ENCODE data around the gene RXFP1.
"Not testable (repeated sequence)": the region's sequence is repeated elsewhere in the genome, so short reads cannot be mapped to it uniquely, and the experiment has no call there.

The RXFP1 gene

DNA sequence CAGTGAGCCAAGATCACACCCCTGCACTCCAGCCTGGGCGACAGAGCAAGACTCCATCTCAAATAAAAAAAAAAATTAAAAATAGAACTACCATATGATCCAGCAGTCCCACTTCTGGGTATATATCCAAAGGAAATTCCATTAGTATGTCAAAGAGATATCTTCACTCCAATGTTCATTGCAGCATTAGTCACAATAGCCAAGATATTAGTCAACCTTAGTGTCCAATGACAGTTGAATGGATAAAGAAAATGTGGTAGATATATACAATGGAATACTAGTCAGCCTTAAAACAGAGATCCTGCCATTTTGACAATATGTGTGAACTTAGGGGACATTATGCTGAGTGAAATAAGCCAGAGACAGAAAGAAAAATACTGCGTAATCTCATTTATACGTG is 100.6 kb downstream of the RXFP1 start:
- DNase-seq: no peak

DNA sequence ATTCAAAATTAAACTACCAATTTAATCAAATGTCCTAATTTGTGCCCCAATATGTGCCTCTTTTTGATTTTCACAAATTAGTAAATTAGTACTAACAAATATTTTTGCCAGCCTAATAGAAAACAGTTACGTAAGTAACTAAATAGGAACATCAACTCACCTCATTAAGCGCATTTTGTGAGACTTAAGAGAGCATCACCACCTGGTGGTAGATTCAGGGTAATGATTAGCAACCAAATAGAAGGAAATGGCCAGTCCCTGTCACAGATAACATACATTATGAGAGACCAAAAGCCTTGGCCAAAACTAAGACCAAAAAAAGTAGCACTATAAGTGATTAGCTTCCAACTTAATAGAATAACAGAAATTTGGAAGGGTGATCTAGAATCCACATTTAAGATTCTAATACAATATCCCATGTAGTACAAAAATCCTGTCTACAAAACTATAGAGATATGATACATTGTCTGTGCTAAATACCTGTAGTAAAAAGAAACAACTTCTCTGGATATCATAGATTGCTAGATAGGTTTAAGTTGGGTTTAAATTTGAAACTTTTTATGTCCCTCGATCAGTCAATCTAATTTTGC is 103.3 kb downstream of the RXFP1 start:
- DNase-seq: no peak

DNA sequence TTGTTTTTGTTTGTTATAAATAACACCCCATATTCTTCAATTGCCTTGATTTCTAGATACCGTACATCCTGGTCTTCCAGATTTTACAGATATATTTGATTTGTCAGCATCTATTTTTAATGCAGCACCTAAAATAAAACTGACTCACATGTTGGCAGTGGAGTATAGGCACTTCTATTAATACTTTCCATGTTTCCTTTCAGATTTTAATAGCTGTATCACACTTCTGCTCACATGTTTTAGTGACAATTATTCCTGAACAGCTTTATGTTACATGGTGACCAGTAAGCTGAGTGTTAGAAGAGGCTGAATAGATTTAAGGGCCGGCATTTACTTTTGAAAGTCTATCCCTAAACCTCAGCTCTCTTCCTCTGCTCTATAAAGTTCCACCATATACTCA is 103.9 kb downstream of the RXFP1 start:
- DNase-seq: no peak

DNA sequence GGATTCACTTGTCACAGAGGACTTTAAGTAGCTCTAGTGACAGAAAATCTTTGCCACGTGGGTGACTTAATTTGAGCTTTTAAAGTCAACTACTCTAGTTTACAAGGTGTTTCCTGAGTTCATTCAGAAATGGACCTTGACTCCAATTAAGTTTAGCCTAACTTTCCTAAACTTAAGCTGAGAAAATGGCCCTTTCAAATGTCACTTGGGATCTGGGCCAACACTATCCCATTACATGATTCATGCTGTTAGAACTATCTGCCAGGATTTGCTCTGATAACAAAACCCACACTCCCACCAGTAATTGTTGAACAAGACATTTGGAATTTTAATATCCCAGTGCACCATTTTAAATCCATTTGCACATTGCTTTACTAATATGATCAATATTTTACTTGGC is 109.2 kb downstream of the RXFP1 start:
- no peak for DNase-seq

DNA sequence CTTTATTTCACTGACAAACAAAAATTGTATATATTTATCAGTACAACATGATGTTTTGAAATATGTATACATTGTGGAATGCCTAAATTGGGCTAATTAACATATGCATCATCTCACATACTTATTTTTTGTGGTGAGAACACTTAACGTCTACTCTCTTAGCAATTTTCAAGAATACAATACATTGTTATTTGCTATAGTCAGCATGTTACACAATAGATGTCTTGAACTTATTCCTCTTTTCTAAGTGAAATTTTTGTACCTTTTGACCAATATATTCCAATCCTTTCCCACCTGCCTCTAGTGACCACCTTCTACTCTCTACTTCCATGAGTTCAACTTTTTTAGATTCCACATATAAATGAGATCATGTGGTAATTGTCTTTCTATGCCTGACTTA is 114.9 kb downstream of the RXFP1 start:
- no peak for DNase-seq

DNA sequence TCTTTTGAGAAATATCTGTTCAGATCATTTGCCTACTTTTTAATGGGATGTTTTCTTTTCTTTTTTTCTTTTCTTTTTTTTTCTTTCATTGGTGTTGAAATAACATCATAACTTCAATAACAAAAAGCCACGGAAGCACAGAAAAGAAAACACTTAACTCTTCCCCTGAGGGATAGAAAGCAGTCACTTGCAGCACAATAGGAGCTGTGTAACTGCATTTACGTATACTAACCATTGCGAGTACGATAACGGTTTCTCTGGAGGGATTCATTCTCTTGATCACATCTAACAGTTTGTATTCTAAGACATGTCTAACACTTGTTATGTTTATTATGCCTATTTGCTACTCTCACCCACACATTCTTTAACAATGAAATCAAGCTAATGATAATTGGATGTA is 122.7 kb downstream of the RXFP1 start:
- no peak for DNase-seq

DNA sequence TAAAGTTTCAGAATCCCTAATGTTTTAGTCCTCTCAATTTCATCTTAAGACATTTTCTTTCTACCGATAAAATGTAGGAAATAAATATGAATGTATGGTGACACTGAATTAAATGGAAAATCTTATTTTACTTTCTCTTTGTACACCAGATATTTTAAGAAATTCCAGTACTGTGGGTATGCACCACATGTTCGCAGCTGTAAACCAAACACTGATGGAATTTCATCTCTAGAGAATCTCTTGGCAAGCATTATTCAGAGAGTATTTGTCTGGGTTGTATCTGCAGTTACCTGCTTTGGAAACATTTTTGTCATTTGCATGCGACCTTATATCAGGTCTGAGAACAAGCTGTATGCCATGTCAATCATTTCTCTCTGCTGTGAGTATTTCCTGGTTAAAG is 123.1 kb downstream of the RXFP1 start:
- DNase-seq: no peak

DNA sequence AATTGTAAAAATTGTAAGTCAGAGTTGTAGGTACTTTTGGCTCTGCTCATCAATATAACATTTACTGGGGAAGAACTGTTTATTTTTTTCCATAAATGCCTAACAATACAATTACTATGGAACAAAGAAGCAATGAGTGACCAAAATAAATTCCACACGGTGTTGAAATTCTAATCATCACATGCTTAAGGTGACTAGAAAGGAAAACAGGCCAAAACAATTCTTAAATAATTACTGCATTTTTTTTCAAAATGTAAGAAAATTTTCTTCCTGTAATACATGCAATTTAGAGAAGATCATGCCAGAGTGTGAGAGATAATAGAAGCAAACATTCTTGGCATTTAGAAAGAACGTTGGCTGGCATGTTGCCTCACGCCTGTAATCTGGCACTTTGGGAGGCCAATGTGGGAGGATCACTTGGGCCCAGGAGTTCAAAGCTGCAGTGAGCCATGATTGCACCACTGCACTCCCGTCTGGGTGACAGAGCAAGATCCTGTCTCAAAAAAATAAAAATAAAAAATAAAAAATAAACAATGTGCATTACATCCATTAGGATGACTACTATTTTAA is 127.5 kb downstream of the RXFP1 start:
- no peak for DNase-seq

DNA sequence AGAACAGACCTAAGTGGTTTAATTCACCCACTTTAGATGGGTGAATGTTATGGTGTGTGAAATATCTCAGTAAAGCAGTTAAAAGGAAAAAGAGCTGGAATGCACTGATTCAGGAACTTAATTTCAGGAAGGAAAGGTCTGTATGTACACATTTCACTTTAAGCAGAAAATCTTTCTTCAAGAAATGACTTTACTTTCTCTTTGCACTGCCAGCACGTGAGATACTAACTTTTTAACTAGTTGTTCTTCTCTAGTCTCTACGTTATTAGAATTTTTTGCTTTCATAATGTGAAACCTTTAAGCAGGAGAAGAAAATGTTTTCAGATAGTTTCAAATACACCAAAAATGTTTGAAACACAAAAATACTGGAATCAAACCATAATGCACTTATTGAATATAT is 131.2 kb downstream of the RXFP1 start:
- DNase-seq: no peak

DNA sequence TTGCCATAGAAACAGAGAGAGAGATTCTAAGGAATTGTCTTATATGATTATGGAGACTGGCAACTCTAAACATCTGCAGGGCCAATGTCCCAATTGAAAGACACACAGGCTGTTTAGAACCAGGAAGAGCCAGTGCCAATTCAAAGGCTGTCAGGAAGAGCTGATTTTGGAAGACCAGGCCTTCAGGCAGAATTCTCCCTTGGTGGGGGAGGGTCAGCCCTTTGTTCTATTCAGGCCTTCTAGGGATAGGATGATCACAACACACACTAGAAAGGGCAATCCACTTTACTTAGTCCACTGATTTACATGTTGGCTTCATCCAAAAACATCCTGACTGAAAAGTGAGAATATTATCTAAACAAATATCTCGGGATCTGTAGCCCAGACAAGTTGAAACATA is 134.8 kb downstream of the RXFP1 start:
- DNase-seq: no peak

DNA sequence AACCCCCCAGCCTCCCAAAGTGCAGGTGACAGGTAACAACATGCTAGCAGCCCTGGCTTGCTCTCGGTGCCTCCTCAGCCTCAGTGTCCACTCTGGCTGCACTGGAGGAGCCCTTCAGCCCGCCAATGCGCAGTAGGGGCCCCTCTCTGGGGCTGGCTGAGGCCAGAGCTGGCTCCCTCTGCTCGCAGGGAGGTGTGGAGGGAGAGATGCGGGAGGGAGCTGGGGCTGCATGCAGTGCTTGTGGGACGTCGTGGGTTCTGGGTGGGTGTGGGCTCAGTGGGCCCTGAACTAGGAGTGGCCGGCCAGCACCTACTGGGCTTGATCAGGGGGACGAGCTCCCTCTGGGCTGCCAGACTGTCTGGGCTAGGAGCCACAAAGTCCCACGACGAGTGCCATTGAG is 135.6 kb downstream of the RXFP1 start:
- DNase-seq: no peak

DNA sequence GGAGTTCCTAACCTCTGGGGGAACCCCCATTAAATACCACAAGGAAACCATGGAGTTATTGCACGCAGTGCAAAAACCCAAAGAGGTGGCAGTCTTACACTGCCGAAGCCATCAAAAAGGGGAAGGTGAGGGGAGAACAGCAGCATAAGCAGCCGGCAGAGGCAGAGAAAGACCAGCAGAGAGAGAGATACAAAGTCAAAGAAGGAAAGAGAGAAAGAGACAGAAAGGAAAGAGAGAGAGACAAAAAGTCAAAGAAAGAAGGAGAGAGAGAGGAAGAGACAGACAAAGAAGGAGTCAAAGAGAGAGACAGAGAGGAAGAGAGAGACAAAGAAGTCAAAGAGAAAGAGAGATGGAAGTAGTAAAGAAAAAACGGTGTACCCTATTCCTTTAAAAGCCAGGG is 141.6 kb downstream of the RXFP1 start:
- DNase-seq: not testable (repeated sequence)

DNA sequence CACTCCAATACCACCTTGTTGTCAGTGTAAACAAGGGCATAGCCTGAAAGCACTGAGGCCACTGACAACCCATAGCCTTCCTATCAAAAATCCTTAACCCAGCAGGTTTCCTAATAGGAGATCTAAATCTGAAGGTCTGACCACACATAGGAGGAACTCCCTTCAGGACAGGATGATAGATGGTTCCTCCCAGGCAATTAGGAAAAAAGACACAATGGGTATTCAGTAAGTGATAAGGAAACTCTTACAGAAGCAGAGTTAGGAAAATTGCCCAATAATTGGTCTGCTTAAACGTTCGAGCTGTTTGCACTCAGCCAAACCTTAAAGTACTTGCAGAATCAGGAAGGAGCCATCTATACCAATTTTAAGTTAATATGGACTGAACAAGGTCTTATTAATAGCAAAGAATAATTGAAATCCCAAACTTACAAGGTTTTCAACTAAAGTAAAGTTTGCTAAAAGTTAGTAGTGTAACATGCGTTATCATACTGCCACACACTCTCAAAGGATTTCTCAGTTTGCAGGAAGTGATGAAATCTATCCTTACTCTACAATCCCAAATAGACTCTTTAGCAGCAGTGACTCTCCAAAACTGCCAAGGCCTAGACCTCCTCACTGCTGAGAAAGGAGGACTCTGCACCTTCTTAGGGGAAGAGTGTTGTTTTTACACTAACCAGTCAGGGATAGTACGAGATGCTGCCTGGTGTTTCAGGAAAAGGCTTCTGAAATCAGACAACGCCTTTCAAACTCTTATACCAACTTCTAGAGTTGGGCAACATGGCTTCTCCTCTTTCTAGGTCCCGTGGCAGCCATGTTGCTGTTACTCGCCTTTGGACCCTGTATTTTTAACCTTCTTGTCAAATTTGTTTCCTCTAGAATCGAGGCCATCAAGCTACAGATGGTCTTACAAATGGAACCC is 142.3 kb downstream of the RXFP1 start:
- DNase-seq: not testable (repeated sequence)

DNA sequence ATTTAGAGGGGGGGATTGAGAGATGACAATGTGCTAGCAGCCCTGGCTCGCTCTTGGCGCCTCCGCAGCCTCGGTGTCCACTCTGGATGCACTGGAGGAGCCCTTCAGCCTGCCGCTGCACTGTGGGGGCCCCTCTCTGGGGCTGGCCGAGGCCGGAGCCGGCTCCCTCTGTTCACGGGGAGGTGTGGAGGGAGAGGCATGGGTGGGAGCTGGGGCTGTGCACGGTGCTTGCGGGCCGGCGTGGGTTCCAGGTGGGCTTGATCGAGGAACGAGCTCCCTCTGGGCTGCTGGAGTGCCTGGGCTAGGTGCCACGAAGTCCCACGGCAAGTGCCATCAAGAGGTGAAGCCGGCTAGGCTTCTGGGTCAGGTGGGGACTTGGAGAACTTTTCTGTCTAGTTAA is 143.1 kb downstream of the RXFP1 start:
- no peak for DNase-seq

DNA sequence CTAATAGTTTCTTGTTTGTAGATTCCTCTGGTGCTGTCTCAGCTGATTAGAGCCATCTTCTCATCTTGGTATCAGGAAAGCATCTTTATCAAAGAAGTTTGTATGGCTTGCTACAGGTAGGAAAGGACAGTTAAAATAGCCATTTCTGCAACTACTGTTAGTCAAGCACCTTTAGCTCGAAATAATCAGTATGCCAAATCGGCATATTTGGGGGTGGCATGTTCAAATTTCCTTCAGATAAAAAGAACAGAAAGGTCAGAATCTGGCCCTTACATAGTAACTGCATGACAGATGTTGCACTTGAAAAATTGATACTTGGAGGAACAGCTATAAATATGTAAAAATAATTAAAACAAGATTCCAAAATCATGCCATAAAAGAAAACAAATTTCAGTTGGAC is 145.2 kb downstream of the RXFP1 start:
- no peak for DNase-seq

DNA sequence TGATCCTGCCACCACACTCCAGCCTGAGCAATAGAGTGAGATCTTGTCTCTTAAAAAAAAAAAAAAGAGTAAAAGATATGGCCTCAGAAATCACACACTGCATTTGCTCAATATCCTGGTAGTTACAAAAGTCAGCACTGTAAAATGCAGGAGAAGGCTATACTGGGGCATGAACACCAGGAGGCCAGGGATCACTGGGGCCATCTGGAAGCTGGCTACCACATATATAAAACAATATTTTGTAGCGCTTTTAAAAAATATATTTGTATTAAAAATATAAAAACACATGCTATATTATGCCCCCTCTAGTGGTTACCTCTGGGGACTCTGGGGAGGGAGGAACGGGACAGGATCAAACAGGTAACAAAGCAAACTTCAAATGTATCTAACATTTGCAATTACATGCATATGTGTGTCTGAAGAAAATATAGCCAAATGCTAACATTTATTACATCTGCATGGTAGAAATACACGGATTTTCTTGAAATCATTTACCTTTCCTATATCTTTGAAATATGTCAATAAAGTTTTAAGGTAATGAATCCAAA is 146.0 kb downstream of the RXFP1 start:
- no peak for DNase-seq

DNA sequence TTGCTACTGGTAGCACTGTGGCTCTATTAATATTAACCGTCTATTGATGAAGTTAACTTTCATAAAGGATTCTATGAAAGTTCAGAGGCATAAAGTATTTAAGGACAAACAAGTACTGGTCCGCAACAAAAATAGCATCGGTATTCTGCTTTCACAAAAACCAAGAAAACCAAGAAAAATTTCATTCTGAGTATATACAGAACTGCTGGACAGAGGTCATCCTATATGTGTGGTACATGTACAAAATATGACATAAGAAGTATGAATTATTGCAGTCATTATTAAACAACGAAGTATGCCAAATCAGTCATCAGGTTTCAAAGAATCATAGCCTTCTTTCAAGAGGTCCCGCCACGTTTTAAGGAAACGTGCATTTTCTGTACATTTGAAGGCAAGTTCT is 147.6 kb downstream of the RXFP1 start:
- DNase-seq: no peak

DNA sequence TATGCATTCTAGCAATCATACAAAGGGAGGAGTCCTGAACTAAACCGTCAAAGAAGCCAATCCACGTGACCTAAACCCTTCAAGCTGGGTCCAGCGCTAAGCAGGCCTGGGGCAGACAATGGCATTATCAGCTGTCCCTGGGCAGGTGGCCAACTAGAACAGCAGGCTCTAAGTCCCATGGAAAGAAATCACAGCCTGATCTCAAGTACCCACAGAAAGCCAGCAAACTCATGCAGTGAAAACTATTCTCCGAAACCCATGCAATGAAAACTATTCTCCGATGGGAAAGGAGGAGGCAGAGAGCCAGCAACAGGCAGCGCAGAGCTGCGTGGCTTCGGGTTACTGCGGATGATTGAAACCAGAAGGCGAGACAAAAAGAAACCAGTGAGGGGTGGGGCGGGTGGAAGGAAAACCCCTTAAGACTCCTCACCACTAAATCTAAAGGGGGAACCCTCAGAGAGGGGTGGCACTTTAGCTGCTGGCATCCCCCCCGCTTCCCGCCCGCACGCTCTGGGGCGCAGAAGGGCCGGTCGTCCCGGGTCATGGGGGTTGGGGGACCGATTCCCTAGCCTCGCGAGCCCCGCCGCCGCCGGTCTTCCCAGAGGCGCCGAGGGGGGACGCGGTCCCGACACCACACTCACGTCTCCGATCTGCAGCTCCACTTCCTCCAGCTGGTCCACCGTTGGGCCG is 149.4 kb downstream of the RXFP1 start:
- peak; percentile 70 for DNase-seq

DNA sequence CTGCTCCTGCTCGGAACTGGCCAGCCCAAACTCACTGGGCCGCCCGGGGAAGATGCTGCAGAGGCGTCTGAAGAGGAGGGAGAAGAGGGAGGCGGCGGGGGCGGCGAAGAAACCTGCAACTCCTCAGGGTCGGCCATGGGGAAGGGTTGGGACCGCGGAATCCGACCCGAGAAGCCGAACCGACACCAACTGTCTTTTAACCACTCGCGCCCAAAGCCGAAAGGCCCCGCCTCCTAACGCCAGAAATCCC is 149.9 kb downstream of the RXFP1 start, which contains the start of gene C4orf46:
Gene C4orf46 (minus strand): TSS at position 223 of the 250 bp plus-strand sequence. CDS start 86 bp downstream, at position 137.
- no peak for DNase-seq

DNA sequence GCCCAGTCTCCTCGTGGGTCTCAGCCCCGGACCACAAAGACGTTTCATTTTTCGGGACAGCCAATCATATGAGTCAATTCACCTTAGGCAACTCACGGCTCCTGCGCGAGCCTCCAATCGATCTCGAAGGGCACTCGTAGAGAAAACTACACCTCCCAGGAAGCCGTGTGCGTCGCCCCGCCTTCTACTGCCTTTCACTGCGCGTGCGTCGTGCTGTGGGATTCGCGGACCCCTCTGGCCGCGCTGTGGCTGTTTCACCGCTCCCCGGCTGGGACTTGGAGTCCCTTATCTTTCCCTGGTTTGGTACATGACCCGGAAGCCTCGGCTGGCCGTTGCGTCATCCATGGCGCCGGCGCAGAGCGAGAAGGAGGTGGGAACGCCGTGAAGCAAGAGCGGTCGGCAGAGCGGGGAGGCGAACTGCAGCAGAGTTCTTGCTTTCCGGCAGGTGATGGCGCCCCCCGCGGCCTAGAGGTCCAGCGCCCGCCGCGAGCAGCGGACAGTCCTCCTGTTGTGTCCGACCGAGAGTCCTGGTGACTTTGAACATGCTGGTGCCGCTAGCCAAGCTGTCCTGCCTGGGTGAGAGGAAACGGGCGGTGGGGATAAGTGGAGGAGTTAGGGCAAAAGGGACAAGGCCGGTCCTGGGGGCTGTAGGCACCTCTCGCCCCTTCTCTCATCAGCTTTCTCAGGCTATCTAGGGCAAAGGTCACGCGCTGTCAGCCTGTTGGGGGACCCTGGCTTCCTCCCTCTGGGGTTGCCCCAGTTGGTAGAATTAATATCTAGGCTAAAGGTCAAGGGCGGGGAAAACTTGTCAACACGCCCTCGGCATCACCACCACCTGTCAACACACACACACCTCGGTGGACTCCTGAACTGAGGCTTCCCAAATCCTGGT is 150.5 kb downstream of the RXFP1 start, which contains the start of gene ETFDH:
Gene ETFDH (plus strand): TSS at position 382 of the 892 bp plus-strand sequence. CDS start 161 bp downstream, at position 543.
- peak; percentile 99 for DNase-seq

DNA sequence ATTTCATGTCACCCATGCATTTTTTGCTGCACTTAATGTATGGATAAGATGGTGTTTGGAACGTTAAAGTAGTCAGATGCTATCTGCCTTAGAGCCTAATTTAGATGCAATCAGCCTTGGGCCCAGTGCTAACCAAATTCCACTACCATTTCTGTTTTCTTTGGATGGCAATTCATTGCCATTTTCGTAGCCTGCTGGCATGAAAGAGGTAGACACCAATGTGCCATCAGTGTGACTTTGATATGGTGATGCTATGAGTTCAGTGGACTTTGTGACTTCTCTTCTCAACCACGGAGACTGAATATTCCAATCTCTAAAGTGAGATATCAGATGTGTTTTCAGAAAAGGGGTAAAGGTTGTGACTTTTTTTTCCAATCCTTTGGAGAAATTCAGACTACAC is 152.0 kb downstream of the RXFP1 start:
- DNase-seq: no peak

DNA sequence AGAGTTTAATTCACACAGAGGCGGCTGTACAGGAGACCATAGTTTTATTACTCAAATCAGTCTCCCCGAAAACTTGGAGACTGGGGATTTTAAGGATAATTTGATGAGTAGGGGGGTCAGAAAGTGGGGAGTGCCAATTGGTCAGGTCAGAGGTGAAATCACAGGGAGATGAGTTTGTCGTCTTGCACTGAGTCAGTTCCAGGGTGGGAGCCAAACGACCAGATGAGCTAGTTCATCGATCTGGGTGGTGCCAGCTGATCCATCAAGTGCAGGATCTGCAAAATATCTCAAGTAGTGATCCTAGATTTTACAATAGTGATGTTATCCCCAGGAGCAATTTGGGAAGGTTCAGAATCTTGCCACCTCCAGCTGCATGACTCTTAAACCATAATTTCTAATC is 154.4 kb downstream of the RXFP1 start:
- no peak for DNase-seq
